ENCODE data around the gene EFNB2.

Gene EFNB2

GRCh38 chr13:106521095-106521799 is 14.2 kb downstream of the EFNB2 start:
- no peak for DNase-seq (ENCODE audit: low spot score)
- in situ Hi-C loops (cut with MboI; ENCODE audit: low pct_unique_long_range_greater_than_20kb, low sequenced_read_pairs, unreplicated experiment), result no loop called here
- TF ChIP-seq, protein P1, sequence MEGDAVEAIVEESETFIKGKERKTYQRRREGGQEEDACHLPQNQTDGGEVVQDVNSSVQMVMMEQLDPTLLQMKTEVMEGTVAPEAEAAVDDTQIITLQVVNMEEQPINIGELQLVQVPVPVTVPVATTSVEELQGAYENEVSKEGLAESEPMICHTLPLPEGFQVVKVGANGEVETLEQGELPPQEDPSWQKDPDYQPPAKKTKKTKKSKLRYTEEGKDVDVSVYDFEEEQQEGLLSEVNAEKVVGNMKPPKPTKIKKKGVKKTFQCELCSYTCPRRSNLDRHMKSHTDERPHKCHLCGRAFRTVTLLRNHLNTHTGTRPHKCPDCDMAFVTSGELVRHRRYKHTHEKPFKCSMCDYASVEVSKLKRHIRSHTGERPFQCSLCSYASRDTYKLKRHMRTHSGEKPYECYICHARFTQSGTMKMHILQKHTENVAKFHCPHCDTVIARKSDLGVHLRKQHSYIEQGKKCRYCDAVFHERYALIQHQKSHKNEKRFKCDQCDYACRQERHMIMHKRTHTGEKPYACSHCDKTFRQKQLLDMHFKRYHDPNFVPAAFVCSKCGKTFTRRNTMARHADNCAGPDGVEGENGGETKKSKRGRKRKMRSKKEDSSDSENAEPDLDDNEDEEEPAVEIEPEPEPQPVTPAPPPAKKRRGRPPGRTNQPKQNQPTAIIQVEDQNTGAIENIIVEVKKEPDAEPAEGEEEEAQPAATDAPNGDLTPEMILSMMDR (IDR thresholded peaks at IDR 0.05; ENCODE audit: extremely low read depth, insufficient read depth, missing control alignments), result no peak

- DNase-seq (ENCODE audit: low spot score), result no peak
- in situ Hi-C loops (cut with MboI; ENCODE audit: low pct_unique_long_range_greater_than_20kb, low sequenced_read_pairs, unreplicated experiment), result no loop called here
- TF ChIP-seq, protein P1 (IDR thresholded peaks at IDR 0.05; ENCODE audit: extremely low read depth, insufficient read depth, missing control alignments), result peak; percentile 16
Observed at GRCh38 chr13:106520251-106521054, 15.0 kb downstream of the EFNB2 start.

DNA sequence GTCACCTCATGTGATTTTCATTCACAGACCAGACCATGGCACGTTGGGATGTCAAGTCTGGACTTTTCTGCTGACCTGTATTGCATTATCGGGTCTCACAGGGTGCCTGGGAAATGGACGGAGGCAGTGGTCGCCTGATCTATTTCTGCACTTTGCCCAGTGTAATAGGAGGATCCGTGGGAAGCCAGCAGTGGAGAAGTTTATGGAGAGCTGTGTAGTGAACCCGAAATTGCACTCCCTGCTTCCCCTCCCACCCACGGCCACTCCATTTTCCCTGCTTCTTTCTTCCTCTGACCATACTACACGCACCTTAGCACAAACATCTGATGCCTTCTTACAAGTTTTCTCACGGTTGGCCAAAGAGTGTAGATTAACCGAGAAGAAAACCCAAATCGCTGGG is 16.9 kb downstream of the EFNB2 start:
- no peak for DNase-seq (ENCODE audit: low spot score)
- TF ChIP-seq, protein P1 (IDR thresholded peaks at IDR 0.05; ENCODE audit: extremely low read depth, insufficient read depth, missing control alignments), result no peak
- in situ Hi-C loops (cut with MboI; ENCODE audit: low pct_unique_long_range_greater_than_20kb, low sequenced_read_pairs, unreplicated experiment), result no loop called here

DNA sequence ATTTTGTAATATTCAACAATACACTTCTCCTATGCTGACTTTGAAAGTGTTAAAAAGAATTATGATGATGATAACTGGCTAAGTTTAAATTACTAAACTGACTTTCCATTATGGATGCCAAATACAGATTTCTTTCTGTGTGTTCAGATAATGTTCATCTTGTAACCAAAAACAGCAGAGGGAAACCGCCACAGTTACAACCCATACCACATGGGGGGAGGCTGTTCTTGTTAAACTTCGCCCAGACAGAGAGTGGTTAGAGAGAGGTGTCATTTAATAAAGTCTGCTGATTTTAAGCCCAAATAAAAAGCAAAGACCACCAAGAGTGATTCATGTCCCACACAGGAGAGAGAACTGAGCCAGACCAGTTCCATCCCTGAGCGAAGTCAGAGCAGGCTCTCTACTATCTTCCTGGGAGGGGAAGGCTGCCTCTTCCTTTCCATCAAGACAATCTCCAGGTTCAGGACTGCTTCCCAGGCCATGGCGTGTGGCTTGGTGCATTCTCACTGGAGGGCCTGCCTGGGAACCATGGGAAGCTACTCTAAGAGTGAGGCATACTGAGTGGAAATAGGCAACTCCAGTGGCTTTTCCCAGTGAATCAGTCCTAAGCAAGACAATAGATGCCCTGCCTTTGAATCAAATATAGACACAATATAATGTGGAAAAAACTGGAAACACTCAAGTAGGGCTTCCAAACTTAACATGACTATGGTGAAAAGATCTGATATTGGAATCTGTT is 18.2 kb downstream of the EFNB2 start:
- DNase-seq (ENCODE audit: low spot score), result no peak
- in situ Hi-C loops (cut with MboI; ENCODE audit: low pct_unique_long_range_greater_than_20kb, low sequenced_read_pairs, unreplicated experiment), result no loop called here
- TF ChIP-seq, protein P1 (IDR thresholded peaks at IDR 0.05; ENCODE audit: extremely low read depth, insufficient read depth, missing control alignments), result no peak

DNA sequence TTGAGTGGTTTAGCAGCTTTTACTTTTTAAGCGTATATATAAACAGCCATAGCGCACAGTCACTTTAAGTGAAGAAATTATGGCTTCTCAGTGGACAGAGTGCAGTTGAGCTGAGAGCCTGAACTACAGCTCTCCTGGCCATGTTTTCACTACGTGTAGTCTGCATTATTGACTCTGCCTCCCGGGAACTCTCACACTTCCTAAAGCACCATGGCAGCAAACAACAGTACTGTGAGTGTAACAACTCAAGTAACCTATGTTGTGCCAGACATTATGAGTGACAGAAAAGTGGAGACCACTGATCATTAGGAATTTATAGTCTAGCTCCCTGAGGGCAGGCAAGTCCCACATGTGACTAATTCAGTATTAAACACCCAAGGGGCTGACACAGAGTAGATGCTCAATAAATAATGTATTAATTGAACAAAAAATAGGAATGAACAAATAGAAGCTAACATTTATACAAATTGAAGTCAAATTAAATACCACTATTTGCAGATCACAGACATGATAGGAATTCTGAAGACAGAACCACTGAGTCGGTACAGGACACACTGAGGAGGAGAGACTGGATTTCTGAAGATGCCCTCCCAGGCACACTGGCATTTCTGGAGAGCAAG is 19.7 kb downstream of the EFNB2 start:
- TF ChIP-seq, protein P1 (IDR thresholded peaks at IDR 0.05; ENCODE audit: extremely low read depth, insufficient read depth, missing control alignments), result no peak
- in situ Hi-C loops (cut with MboI; ENCODE audit: low pct_unique_long_range_greater_than_20kb, low sequenced_read_pairs, unreplicated experiment), result no loop called here
- no peak for DNase-seq (ENCODE audit: low spot score)

Measured in GM13977 (cell line).